Measurements from ENCODE around the gene PPM1B.

DNA sequence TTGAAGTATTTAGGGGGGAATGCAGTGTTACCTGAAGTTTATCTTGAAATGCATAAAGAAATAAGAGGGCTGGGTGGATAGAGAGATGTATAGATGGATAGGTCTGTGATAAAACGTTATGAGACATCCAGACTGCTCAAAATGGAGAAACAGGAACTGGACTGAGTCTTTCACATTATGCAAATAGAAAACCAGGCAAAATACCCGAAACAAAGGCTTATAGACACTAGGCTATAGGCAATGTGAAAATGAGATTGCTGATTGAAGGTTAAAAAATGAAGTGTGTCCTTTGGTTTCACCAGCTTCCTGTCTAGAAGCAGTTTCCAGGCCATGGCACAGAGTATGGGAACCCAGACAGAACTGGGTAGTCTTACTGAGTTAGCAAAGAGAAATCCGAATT lies 81.7 kb downstream of the PPM1B start:
- no peak for TF ChIP-seq CTCF (IDR thresholded peaks at IDR 0.05)
- no peak for TF ChIP-seq EZH2 (IDR thresholded peaks at IDR 0.05; ENCODE audit: borderline replicate concordance, insufficient read depth, low read depth, low read length, poor library complexity, severe bottlenecking)
